Keratinocyte (primary cell): Measurements from ENCODE around the gene CAP1.

Source experiments
- EZH2 ChIP-seq: IDR thresholded peaks from one replicate; pipeline ENCODE4 v1.6.1; 2012; ENCODE audit warnings: inconsistent platforms, mild to moderate bottlenecking, low read length, moderate library complexity
- TF ChIP-seq, protein P1 (sequence below), 3 experiments: IDR thresholded peaks in 1 of 3; conservative IDR thresholded peaks in 1 of 3; optimal IDR thresholded peaks in 1 of 3; 2 replicates in 2 of 3; 3 replicates in 1 of 3; pipeline versions ENCODE3 to v1.5.1; 2011; ENCODE audit warnings: low read length in 3 of 3, mild to moderate bottlenecking in 3 of 3, moderate library complexity in 2 of 3, control low read depth in 1 of 3, inconsistent platforms in 1 of 3; ENCODE audit not compliant: insufficient read depth in 2 of 3; ENCODE audit errors: extremely low read depth in 1 of 3

DNA sequence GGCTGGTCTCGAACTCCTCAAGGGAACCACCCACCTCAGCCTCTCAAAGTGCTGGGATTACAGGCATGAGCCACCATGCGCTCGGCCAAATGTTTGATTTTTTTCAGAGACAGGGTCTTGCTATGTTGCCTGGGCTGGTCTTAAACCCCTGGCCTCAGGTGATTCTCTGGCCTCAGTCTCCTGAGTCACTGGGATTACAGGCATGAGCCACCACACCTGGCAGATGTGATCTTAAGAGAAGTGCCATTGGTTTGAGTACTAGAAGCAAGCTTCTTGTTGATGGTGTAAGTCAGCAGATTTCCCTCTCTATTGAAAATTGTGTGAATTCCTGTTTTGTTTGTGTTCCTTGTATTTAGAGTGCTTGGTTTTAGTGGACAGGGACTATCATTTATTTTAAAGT lies 5.2 kb downstream of the CAP1 start:
- TF ChIP-seq EZH2, result no peak
- TF ChIP-seq, protein P1, sequence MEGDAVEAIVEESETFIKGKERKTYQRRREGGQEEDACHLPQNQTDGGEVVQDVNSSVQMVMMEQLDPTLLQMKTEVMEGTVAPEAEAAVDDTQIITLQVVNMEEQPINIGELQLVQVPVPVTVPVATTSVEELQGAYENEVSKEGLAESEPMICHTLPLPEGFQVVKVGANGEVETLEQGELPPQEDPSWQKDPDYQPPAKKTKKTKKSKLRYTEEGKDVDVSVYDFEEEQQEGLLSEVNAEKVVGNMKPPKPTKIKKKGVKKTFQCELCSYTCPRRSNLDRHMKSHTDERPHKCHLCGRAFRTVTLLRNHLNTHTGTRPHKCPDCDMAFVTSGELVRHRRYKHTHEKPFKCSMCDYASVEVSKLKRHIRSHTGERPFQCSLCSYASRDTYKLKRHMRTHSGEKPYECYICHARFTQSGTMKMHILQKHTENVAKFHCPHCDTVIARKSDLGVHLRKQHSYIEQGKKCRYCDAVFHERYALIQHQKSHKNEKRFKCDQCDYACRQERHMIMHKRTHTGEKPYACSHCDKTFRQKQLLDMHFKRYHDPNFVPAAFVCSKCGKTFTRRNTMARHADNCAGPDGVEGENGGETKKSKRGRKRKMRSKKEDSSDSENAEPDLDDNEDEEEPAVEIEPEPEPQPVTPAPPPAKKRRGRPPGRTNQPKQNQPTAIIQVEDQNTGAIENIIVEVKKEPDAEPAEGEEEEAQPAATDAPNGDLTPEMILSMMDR (optimal IDR thresholded peaks at IDR 0.05 in 1 of 3, IDR thresholded peaks at IDR 0.05 in 1 of 3, conservative IDR thresholded peaks at IDR 0.05 in 1 of 3; ENCODE audit: extremely low read depth in 1 of 3, insufficient read depth in 2 of 3, low read length in 3 of 3), result no peak
